HG03432 (cell line): ENCODE results near the gene HS3ST3B1.

Source experiments
- ATAC-seq: cut with Tn5 transposase; IDR thresholded peaks from one replicate; pipeline ENCODE4 v1.9.1; 2021; ENCODE audit warnings: mild to moderate bottlenecking, moderate library complexity; ENCODE audit not compliant: unreplicated experiment

HS3ST3B1 gene

DNA sequence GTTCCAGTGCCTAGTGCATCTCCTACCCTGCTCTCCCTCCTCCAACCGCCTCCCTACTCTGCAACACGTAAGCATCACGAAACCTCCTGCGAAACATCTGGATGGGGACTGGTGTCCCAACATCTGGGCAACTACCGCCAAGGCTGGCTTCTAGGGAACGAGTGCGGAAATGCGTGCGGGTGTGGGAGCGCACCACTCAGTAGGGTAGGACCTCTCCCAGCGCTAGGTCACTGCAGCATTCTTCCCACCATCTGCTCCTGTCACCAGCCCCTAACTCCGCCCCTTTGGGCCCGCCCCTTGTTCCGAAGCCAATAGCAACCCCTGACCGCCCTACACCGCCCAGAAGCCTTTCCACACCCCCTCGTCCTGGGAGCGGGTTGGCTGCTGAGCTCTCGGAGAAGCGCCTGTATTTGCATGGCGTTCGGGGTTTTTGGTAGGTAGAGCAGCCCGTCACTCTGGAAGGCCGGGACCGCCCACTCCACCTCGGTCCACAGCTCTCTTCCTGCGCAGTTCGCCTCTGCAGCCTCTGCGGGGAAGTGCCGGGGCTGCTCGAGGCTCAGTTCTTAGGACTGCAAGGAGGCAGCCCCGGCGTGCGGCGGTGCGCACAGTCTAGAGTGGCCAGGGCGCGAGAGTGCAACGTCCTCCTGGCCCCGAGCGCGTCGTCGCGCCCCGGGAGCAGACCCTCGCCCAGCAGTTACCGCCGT, at the start of gene HS3ST3B1:
Gene HS3ST3B1, plus strand, starts transcription at position 507 of the 704 bp plus-strand sequence. CDS start 438 bp downstream, outside the sequence.
- ATAC-seq: peak; percentile 76

DNA sequence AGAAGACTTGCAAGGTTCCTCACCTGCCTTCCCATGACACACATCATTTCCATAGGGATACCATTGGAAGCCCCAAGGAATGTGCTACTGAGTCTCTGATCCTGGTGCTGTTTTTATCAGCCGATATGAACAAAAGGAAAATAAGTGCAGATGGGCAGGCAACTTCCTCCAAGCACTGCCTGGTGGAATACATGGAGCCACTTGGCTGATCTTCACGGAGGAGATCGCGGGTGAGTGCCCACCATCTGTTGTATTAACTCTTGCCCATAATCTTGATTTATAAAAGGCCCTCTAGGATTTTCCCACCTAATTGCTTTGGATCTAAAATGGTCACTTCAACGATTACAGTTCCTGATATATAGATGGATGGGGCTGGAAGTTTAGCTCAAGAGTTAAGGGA, 39.5 kb upstream of the HS3ST3B1 start:
- ATAC-seq: no peak

DNA sequence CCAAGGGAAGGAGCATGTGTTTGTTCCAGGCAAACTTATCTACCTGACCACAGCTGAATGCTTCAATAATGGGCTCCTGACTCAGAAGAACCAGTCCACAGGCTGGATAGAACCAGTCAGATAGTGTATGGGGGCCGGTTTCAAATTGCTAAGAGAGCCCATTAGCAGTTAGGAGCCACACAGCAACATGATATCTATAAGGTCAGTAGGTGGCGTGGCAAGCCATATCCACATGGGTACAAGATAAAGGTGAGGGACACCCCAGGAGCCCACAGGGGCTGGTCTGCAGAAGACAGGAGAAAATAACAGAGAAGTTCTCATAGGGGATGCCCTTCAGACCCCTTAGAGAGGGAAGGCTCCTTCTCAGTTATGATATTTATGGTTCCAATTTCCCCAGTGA, 32.6 kb upstream of the HS3ST3B1 start:
- no peak for ATAC-seq

DNA sequence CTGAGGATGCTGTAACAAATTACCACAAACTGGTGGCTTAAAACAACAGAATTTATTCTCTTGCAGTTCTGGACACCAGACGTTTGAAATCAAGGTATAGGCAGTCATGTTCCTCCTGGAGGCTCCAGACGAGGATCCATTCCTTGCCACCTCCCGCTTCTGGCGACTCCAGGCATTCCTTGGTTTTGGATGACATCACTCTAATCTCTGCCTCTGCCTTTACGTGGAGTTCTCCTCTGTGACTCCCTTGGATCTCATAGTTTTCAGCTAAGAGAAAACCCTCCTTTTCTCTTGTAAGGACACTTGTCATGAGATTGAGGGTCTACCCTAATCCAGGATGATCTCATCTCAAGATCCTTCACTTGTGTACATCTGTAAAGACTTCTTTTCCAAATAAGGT, 31.4 kb upstream of the HS3ST3B1 start:
- no peak for ATAC-seq

DNA sequence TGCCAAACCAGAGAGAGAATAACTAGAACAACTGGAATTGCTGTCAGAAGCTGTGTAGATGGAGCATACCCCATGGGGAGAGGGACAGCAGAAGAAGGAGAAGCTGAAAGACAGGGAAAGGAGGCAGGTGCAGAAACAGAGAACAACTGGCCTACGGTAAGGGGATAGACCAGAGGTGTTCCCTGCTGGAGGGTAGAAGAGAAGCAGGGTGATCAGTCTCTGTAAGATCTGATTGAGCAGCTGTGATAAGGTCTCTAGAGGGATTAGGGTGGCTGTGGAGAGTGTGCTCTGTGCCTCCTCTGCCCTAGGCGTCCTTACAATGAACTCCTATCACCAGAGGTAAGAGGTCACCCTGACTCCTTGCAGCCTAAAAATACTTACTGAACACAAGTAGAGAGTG, 30.4 kb upstream of the HS3ST3B1 start:
- no peak for ATAC-seq

DNA sequence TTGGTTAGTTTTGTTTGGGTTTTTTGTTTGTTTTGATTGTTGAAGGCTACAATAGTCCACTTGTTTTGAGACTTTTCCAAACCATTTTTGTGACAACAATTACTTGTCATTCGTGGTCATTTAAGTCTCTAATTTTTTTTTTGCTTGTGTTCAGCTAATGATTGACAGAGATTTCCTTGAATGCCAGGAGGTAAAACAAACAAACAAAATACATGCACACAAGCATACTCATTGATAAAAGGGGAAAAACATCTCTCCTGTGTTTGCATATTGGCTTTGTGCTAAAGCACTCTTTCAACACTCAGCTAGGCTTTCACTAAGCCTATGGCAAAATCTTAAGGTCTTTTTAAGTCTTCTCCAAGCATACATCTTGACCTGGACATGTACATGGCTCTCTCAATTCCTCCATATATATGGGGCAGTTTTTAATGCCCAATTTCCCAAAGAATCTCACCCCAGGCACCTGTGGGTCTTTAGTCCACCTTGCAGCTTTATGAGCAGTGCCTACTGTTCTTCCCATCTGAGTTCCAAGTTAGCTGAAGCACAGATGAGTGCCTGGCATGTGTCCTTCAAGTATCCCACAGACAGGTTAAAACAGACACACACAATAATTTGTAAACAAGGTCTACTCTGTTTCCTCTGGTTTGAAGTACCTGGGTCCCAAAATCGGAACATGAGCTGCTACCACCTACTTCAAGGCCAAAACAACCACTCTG, 24.2 kb upstream of the HS3ST3B1 start:
- ATAC-seq: no peak

DNA sequence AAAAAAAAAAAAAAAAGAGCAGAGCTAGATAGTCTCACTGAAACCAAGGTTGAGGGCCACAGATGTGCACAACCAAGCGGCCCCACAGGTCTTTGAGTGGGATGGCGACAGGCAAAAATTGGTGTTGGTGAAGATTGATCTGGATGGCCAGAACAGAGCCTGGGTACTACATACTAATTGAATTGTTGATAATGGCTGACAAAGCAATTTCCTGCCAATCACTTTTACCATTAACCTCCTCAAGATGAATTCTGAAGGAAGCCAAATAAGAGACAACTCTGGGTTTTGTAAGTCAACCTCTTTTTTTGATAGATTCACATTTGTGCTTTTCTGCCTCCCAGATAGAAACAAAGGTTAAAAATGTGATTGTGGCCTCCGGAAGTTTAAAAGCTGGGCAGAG, 19.4 kb upstream of the HS3ST3B1 start:
- no peak for ATAC-seq

DNA sequence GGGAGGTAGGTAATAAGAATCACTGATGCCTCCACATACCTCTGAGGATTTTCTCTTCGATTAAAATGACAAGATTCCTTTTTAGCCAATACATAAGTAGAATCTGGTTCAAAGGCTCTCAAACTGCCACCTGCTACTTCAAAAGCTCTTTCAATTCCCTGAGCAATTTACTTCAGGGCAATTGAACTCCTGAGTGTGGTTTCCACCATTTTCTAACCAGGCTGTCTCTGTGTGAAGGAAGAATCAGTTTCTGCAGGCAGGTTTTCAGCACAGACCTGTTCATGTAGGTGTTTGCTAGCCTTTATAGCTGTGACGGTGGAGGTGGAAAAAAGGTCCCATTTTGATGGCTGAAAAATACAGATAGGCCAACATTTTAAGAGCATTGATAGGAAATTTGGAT, 18.2 kb upstream of the HS3ST3B1 start:
- no peak for ATAC-seq

DNA sequence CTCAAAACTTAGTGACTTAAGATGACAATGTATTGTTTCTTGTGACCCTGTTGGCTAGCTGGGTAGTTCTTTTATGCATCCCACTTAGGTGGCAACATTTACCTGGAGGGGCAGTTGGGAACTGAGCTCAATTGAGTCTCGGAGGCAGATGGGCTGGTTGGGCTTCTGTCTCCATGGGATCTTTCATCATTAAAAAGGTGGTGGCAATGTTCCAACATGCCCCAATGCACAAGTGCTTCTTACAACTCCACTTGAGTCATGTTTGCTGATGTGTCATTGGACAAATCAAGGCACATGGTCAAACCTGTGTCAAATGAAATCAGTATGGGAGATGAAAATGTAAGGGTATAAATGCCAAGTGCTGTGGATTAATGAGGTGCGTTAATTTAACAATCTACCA, 11.7 kb upstream of the HS3ST3B1 start:
- no peak for ATAC-seq

DNA sequence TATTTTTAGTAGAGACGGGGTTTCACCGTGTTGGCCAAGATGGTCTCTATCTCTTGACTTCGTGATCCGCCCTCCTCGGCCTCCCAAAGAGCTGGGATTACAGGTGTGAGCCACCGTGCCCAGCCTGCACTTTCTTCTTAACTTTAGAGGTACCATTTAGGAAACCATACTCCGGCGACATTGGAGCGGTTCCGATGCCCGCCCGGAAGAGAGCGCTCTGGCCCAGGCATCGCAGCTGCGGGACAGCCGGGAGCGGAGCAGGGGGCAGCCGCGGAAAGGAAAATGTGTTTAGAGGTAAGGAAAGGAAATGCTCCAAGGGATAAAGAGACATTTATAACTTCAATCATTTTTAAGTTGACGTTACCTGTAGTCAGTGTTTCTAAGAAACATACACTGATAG, 6.0 kb upstream of the HS3ST3B1 start:
- ATAC-seq: no peak

DNA sequence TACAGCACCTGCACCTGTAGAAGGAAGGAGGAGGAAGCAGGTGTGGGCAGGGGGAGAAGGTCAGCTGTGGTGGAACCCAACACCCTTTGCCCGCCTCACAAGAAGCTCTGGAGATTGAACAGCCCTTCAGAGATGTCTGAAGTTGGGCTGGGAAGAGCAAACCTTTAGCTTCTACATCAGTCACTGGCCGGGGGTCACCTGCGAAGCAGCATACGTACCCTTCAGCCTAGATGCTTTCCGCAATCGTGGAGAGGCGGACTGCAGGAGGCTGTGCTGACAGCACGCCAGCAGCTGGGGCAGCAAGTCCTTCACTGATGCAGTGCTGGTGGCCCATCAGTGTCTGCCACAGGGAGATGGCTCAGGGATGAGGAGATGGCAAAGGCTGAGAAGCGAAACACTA, 5.2 kb upstream of the HS3ST3B1 start:
- no peak for ATAC-seq

DNA sequence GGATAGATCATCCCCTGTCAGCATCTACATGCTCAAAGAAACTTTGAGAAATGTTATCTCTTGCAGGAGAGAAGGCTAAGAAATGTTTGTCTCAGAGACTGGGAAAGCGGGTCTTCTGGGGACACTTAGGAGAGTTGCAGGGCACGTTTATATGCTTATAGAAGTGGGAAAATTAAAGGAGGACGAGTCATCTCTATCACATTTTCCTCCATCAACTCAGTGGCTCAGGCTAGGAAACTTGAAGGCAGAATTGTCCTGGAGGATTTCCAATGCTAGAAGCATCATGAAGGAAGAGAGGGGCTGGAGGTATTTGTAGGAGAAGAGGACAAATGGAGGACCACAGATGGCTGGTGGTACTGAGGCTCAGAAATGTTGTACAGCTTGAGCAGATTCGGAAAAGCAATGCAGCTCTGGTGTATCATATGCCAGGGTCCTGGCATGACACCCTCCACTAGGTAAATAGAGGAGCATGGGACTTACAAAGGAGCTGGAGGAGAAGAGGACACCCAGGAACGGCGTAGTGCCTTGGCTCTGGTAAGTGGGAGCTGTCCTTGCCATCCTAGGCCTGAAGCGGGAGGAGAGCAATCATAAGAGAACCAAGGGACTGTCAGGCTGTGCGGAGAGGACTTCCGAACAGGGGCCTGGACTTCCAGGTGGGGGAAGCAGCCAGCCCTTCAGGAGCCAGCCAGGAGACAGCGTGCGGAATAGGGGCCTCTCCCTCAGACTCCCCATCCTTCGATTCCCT, 4.5 kb upstream of the HS3ST3B1 start:
- ATAC-seq: no peak

DNA sequence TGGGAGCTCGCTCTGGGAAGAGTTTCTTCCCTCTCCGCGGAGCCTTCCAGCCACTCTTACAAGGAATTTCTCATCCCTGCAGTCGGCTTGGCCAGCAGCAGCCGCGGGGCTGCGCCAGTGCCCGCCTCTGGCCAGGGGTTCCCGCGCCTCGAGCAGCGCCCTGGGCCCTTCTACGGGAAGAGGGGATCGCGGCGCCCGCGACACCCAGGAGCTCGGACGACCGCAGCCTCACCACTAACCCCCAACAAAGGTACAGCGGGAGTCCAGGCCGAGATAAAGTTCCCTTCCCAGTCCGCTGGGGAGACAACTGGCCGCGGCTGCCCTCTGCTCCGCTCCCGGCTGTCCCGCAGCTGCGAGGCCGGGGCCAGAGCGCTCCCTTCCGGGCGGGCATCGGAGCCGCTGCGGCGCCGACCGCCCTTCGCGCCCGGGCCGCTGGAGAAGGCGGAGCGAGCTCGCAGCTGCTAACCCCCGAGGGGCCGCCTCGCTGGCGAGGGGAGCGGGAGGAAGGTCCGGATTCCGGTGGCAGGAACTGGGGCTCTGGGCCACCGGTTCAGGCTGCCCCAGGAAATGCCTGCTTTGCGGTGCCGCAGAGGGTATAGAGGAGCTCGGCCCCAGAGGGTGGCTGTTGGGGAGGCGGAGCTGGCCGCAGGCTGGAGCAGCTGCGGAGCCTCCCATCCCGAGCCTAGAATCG, 3.6 kb upstream of the HS3ST3B1 start:
- ATAC-seq: no peak

DNA sequence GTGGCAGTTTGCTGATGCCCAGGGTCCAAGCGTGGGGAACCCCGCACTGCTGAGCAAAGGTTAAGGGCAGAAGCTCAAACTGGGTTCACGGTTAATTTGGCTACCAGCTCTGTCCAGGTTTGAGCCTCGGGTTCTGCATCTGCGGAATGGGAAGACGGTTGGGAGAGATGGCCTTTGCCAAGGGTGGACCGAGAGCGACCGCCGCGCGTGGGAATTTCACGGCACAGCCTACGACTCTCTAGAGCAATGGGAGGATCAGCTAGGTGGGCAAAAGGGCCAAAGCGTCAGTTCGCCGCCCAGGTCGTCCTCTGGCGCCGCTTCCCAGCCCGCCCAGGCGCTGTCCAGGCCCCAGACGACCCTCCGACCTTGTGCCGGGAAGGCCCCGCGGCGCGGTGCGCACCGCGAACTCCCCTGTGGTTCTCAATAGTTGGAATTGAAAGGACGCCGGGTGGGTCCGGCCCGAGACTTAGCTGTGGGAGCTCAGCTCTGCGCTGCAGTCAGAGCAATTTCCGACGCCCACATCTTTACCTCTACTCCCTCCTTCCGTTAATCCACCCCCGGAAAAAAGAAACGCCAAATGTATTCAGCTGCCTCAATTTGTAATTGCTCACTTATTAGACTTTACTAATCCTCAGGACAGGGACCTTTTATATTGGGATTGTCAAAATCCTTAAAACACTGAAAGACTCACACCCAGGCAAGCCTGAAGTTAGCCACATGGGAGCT, 2.5 kb upstream of the HS3ST3B1 start:
- no peak for ATAC-seq

DNA sequence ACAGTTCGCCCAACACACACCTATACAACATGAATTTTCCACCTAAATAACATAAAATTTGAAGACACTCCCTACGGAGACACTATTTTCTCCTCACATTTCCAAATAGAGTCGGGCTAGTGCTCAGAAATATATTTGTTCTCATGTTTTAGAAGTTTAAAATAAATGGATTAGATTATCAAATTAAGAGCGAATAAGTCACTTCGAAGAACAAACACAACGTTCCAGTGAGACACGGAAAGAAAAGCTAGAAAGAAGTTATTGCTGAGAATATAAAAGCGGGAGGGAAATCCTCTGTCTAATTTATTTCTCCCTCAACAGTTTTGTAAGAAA, 2.0 kb upstream of the HS3ST3B1 start:
- no peak for ATAC-seq

DNA sequence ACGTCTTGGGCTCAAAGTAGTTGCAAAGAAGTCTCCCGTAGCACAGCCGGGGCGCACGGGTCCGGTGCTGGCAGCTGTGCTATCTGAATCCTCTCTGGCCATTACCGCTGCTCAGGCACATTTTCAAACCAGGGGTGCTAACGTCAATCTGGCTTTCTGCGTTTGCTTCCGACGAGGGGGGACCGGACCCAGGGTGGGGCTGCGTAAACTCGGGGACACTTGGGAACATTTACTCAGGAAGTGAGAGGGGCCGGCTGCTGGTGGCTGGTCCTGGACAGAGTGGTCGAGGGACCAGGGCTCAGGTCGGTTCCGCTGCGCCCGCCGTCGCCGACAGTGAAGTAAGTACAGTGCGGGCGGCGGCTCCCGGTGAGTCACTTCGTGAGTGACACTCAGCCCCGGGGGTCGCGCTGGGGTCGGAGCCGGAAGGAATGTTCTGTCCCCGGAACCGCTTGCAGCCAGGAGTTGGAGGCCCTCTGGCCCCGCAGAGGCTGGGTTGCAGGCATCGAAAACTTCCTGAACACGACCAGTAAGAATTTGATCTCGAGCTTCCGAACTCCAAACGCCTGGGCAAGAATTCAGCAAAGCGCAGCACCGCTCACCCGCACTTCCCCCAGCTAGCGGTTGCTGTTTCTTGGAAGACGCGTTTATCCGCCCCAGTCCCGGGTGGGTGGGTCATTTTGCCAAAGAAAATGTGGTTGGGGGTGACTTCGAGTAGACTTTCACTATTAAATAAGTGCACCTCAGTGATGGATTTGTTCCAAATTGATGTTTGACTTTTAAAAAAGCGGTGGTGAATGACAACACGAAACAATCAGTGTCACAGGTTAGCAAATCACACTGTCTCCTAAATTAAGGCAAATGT, 1.4 kb upstream of the HS3ST3B1 start:
- no peak for ATAC-seq

DNA sequence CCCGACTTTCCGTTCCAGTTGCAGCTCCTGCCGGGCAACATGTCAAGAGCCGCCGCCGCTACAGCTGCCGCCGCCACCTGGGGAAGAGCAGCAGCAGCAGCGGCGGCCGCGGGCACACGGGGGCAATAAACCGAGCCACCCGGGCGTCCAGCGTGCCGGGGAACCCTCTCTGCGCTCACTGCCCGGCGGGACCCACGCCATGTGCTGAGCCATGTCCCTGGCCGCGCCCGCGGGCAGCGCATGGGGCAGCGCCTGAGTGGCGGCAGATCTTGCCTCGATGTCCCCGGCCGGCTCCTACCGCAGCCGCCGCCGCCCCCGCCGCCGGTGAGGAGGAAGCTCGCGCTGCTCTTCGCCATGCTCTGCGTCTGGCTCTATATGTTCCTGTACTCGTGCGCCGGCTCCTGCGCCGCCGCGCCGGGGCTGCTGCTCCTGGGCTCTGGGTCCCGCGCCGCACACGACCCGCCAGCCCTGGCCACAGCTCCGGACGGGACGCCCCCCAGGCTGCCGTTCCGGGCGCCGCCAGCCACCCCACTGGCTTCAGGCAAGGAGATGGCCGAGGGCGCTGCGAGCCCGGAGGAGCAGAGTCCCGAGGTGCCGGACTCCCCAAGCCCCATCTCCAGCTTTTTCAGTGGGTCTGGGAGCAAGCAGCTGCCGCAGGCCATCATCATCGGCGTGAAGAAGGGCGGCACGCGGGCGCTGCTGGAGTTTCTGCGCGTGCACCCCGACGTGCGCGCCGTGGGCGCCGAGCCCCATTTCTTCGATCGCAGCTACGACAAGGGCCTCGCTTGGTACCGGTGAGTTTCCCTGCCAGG, 604 bp downstream of the HS3ST3B1 start:
- ATAC-seq: peak; percentile 11

DNA sequence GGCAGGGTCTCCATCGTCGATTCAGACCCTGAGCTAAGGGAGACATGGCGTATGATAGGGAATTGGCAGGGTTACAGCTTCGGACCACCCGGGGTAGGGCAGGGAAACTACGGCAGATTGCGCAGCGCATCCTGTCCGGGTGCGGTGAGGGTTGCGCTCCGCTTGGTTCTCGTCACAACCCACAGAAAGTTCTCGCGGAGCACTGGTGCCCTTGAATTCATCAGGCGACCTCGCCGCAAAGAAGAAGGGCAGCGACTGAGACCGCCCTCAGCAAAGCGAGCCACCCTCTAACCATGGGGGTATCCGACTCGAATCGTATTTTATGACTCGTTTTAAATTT, 1.2 kb downstream of the HS3ST3B1 start:
- ATAC-seq: peak; percentile 22

DNA sequence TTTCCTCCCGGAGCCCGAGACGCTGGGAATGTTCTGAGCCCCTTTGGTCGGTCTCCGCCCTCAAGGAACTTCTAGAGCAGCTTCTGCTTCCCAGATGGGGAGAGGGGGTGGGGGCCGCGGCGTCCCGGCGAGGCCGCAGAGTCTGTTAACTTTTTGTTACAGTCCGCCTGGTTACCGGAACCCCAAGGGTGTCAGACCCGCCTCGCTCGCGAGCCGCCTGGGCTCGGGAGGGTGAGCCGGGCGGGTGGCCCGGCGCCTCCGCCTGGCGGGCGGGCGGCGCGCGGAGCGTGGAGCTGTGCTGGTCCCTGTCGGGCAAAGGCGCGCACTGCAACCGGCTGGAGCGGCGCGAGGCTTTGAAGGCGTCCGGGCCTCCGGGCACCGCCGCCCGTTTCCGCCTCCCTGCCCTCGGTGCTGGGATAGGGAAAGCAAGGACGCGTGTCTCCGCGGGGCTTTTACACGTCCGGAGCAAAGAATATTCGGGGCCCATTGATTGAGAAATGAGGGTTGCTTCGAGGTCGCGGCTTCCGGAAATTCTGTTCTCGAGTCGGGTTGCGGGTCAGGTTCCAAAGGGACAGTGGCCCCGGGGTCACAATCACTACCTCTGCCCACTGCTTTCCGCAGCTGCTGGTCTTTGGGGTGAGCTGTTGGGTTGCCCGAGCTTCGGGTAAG, 1.7 kb downstream of the HS3ST3B1 start:
- ATAC-seq: peak; percentile 70
